Measurements from ENCODE around the gene SVOP.

Gene SVOP

DNA sequence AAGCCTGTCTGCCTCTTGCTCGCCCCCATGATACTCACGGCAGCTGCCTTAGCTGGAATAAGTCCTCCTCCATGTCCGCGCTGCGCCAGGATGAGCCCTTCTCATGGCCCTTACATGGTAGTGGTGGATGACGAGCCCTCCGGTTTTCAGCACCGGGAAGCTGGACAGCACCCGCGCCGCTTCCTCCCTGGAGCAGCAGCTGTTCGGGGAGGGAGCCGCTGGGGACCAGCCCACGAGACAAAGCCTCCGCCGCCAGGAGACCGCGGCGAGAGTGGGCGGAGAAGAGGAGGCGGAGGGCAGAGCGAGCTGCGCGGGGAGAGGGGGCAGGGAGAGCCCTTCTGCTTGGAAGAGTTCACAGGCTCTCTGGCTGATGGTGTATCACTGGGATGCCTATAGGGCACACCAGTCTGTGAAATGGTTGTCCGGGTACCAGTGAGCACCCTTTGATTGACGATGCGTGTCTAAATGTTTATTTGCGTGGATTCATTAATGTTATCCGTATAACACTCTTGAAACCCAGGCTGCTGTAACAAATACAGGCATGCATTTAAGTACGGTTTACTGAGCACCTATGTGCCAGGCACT lies at the start of gene SVOP:
Gene SVOP, minus strand, starts transcription at position 273 of the 585 bp plus-strand sequence. Its CDS starts 200 bp downstream, at position 73.
- TF ChIP-seq CTCF (IDR thresholded peaks at IDR 0.05; ENCODE audit: low read length, missing control alignments): no peak
- H3K4me3 ChIP-seq (replicated peaks; ENCODE audit: low read depth, low read length): no peak within 1 kb of the TSS
- peak; percentile 85 for DNase-seq (ENCODE audit: low read depth)

DNA sequence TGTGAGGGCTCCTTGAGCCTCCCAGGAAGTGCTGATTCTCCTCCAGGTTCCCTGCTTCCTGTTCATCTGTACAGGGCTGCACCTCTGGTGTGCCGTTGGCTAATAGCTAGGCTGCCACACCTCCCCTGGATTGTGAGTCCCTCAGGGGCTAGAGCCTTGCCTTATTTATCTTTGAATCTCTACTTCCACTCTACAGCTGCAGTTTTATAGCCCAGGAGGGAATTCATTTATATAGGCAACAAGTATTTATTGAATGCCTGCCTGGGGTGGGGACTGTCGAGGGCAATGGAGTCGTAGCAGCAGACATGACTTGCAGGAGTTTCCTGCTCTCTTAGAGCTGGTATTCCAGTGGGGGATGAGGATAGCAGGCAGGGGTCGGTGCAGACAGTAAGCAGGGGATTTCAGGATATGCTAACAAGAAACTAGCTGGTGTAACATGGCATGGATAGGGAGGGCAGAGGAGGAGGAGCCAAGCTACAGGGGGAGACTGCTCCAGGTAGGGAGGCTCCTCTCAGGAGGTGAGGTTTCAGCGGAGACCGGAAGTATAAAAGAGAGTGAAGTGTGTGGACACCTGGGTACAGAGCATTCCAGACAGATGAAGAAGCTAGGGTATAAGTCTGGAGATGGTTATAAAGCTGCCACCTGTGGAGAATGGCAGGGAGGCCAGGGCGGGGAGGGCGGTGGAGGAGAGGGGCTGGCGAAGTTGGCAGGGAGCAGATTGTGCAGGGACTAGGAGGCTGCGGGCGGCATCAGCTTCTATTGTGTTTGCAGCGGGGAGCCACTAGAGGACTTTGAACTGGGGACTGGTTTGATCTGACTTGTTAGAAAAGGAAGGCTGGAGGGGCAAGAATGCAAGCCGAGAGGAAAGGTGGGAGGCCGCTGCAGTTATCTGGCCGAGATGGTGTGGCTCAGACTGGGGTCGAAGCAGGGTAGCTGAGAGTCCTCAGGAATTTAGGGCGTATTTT lies 48.7 kb upstream of the SVOP start:
- H3K4me3 ChIP-seq (replicated peaks; ENCODE audit: low read depth, low read length): no peak overlapping the region
- no peak for DNase-seq (ENCODE audit: low read depth)
- no peak for TF ChIP-seq CTCF (IDR thresholded peaks at IDR 0.05; ENCODE audit: low read length, missing control alignments)

DNA sequence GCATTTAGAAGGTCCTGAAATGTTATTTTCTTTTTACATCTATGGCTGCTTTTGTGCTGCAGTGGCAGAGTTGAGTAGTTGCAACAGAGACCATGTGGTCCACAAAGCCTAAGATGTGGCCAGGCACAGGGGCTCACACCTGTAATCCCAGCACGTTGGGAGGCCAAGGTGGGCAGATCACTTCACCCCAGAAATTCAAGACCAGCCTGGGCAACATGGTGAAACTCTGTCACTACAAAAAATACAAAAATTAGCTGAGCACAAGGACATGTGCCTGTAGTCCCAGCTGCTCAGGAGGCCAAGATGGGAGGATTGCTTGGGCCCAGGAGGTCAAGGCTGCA lies 45.0 kb upstream of the SVOP start:
- H3K4me3 ChIP-seq (replicated peaks; ENCODE audit: low read depth, low read length): no peak overlapping the region
- no peak for TF ChIP-seq CTCF (IDR thresholded peaks at IDR 0.05; ENCODE audit: low read length, missing control alignments)
- DNase-seq (ENCODE audit: low read depth): no peak

DNA sequence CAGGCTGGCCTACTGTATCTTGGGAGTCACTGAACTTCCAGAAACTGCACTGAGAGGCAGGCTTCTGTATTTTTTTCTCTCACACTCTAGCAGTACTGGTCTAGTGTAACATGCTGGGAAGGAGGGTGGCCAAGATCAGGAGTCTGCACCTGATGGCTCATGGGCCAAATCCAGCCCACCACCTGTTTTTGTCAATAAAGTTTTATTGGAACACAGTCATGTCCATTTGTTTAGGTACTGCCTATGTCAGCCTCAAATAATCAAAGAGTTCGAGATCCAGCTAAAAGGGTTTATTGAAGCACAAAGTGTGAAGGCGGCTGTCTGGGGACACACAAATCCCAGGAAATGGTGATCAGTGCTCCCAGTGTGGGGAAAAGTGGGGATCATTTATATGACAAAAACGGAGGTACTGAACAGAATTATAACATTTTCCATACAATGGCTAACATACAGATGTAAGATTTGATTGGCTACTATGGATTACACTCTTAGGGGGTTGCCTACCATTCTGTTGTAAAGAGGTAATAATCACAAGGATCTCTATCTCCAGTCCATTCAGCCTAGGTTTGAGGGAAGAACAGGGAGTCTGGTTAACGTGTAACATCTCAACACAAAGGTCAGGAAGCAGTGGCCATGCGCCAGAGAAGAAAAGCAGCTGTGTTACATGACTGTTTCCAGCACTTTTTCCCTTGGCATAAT lies 44.4 kb upstream of the SVOP start:
- TF ChIP-seq CTCF (IDR thresholded peaks at IDR 0.05; ENCODE audit: low read length, missing control alignments): no peak
- no peak for DNase-seq (ENCODE audit: low read depth)
- no peak overlapping the region for H3K4me3 ChIP-seq (replicated peaks; ENCODE audit: low read depth, low read length)

DNA sequence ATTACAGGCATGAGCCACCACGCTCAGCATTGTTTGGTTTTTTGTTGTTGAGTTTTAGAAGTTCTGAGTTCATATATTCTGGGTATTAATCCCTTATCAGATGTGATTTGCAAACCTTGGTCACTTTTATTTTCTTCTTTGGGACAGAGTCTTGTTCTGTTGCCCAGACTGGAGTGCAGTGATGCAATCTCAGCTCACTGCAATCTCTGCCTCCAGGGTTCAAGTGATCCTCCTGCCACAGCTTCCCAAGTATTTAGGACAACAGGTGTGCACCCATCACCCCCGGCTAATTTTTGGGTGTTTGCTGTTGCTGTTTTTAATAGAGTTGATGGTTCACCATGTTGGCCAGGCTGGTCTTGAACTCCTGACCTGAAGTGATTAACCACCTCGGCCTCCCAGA lies 43.3 kb upstream of the SVOP start:
- no peak for DNase-seq (ENCODE audit: low read depth)
- TF ChIP-seq CTCF (IDR thresholded peaks at IDR 0.05; ENCODE audit: low read length, missing control alignments): no peak

DNA sequence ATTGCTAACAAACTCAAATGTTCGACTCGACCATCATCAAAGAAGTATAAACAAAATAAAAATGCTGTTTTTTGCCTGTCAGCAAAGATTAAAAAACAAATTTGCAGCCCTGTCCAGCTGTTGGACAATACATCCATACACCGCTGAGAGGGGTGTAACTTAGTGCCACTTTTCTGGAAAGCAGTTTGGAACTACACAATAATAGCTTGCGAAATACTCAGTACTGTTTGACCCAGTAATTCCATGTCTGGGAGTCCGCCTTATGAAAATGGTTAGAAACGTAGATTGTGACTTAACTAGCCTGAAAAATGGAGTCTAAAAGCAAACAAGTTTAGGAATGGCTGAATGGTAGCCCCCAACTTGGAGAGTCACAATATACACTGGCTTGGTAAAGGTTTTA lies 37.9 kb upstream of the SVOP start:
- no peak for DNase-seq (ENCODE audit: low read depth)
- no peak for TF ChIP-seq CTCF (IDR thresholded peaks at IDR 0.05; ENCODE audit: low read length, missing control alignments)
- H3K4me3 ChIP-seq (replicated peaks; ENCODE audit: low read depth, low read length): no peak overlapping the region

More for the DNA sequence above, 43.3 kb upstream of the SVOP start:
- no peak overlapping the region for H3K4me3 ChIP-seq (replicated peaks; ENCODE audit: low read depth, low read length)
